NCI-H2107 treated with DMSO at 0.1 percent for 48 hours (cell line): ENCODE measurements around the gene SVOPL.

Experiments
- DNase-seq: peaks from one replicate; lab custom pipeline; 2025; ENCODE audit not compliant: unreplicated experiment; lab: John Stamatoyannopoulos, UW

The SVOPL gene

GRCh38 chr7:138662076-138662990, 38.8 kb downstream of the SVOPL start:
- DNase-seq = no peak

- no peak for DNase-seq
These were observed 40.0 kb downstream of the SVOPL start for GRCh38 chr7:138661069-138661635.

GRCh38 chr7:138658889-138659288, 42.3 kb downstream of the SVOPL start:
- no peak for DNase-seq

- no peak for DNase-seq
These were observed 43.2 kb downstream of the SVOPL start for GRCh38 chr7:138657854-138658386.

GRCh38 chr7:138656952-138657351, 44.2 kb downstream of the SVOPL start:
- DNase-seq = no peak

GRCh38 chr7:138654616-138655015, 46.5 kb downstream of the SVOPL start:
- DNase-seq = no peak

GRCh38 chr7:138649506-138649905, 51.7 kb downstream of the SVOPL start:
- DNase-seq = no peak

GRCh38 chr7:138645284-138645683, 55.9 kb downstream of the SVOPL start:
- no peak for DNase-seq

- DNase-seq = no peak
These were observed 68.1 kb downstream of the SVOPL start for GRCh38 chr7:138632826-138633602.

- no peak for DNase-seq
These were observed 68.8 kb downstream of the SVOPL start for GRCh38 chr7:138632384-138632783.

GRCh38 chr7:138630059-138630610, 71.0 kb downstream of the SVOPL start:
- no peak for DNase-seq

GRCh38 chr7:138627361-138627760, 73.8 kb downstream of the SVOPL start:
- no peak for DNase-seq

- DNase-seq = no peak
These were observed 74.3 kb downstream of the SVOPL start for GRCh38 chr7:138626846-138627245.

- peak; percentile 69 for DNase-seq
These were observed 75.3 kb downstream of the SVOPL start for GRCh38 chr7:138625849-138626230.

- no peak for DNase-seq
These were observed 75.9 kb downstream of the SVOPL start for GRCh38 chr7:138625084-138625848.

- DNase-seq = no peak
These were observed 78.3 kb downstream of the SVOPL start for GRCh38 chr7:138622841-138623240.

GRCh38 chr7:138618933-138619332, 82.2 kb downstream of the SVOPL start:
- DNase-seq = no peak

- DNase-seq = no peak
These were observed 82.7 kb downstream of the SVOPL start for GRCh38 chr7:138618506-138618905.

- no peak for DNase-seq
These were observed 85.1 kb downstream of the SVOPL start for GRCh38 chr7:138616085-138616484.

- DNase-seq = no peak
These were observed 87.5 kb downstream of the SVOPL start for GRCh38 chr7:138613630-138614029.
